Tibial artery (tissue), 4 donors: Measurements from ENCODE around the gene CLEC7A.

ENCODE experiments used
- DNase-seq, 2 donors: peaks; one replicate each; pipeline ENCODE4 v3.0.0-alpha.2; 2019
- H3K27ac ChIP-seq, 2 donors: fragments of 200-600 bp; sonication (generic) in 1 of 2; 1 replicate in 1 of 2; 2 replicates in 1 of 2; pipeline ENCODE4 v1.5.1; 2018 to 2019; ENCODE audit warnings: mild to moderate bottlenecking in 1 of 2
- H3K27me3 ChIP-seq, 2 donors: fragments of 200-600 bp; sonication (generic) in 1 of 2; one replicate each; pipeline versions ENCODE4 v1.5.1 to v1.6.0; 2016 to 2019
- H3K36me3 ChIP-seq, 3 donors: fragments of 200-600 bp; sonication (generic) in 2 of 3; one replicate each; pipeline ENCODE4 v1.5.1; 2016 to 2019; ENCODE audit warnings: mild to moderate bottlenecking in 2 of 3
- H3K4me1 ChIP-seq, 4 donors: fragments of 200-600 bp; sonication (generic) in 2 of 4; 1 replicate in 3 of 4; 2 replicates in 1 of 4; pipeline ENCODE4 v1.5.1; 2016 to 2019
- H3K4me3 ChIP-seq, 2 donors: fragments of 200-600 bp; sonication (generic) in 1 of 2; 1 replicate in 1 of 2; 2 replicates in 1 of 2; pipeline ENCODE4 v1.5.1; 2018 to 2019; ENCODE audit warnings: mild to moderate bottlenecking in 2 of 2
- H3K9me3 ChIP-seq, 3 donors: fragments of 200-600 bp; sonication (generic) in 1 of 3; one replicate each; pipeline ENCODE4 v1.5.1; 2016 to 2019
- CTCF ChIP-seq, 2 experiments: fragments of 200-600 bp in 1 of 2; fragments of 450-650 bp in 1 of 2; IDR thresholded peaks; one replicate each; pipeline ENCODE4 v1.5.1; 2017 to 2019; ENCODE audit warnings: antibody characterized with exemption in 2 of 2, mild to moderate bottlenecking in 1 of 2, moderate library complexity in 1 of 2
- intact Hi-C: fragments of 100-400 bp; cut with DNase I; formaldehyde crosslinking; loops from one replicate; pipeline ENCODE4 v1.15.0; 2023; ENCODE audit warnings: low total_unique reads

The CLEC7A gene

GRCh38 chr12:10082117-10082874, 47.7 kb downstream of the CLEC7A start:
- no peak overlapping the region for H3K4me3 ChIP-seq
- TF ChIP-seq CTCF (IDR thresholded peaks at IDR 0.05): no peak
- H3K4me1 ChIP-seq: no peaks in the 10 kb centered on the region
- H3K36me3 ChIP-seq: no peaks in the 10 kb centered on the region
- no peaks in the 10 kb centered on the region for H3K9me3 ChIP-seq
- H3K27ac ChIP-seq: no peak overlapping the region
- DNase-seq: no peak
- no peaks in the 10 kb centered on the region for H3K27me3 ChIP-seq
- intact Hi-C loops: no loop called here

DNA sequence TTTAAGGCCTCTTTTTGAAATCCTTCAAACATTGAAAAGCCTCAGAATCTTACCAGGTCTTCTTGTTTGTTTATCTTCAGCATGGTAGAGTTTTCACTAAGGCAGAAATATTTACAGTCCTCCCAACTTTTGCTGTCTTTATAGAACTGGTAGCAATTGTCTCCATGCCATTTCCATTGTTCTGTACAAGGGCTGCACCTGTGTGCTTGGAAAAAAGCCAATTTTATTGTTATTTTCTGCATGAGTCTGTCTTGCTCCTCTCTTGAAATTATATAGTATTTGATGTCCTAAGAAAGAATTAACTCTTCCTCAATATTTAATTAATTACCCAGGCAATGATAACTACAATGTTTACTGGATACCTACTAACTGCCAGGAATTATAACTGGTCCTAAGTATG, 54.5 kb downstream of the CLEC7A start:
- Histone ChIP-seq H3K4me1 (no peaks in the 10 kb centered on the region), H3K4me3 (no peak overlapping the region), H3K9me3 (no peaks in the 10 kb centered on the region), H3K27me3 (no peaks in the 10 kb centered on the region), H3K36me3 (no peaks in the 10 kb centered on the region), H3K27ac (no peak overlapping the region)
- TF ChIP-seq CTCF (IDR thresholded peaks at IDR 0.05): no peak
- no peak for DNase-seq
- intact Hi-C loops: no loop called here

DNA sequence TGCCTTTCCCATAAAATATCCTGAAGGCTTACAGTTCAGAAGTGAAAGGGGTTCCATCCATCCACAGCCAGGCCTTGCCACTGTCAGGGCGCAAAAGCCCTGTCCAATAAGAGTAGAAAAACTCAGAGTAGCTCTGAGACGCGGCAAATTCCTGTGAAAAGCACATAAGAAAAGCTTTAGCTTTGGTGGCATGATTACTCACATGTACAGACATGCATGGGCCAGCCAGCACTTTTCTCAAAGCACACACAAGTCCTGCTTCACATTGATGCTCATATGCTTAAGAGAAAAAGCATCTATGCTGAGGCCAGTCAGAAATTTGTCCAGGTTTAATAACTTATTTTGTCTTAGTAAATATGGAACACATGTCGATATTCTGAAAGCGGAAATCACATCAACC, 56.7 kb downstream of the CLEC7A start:
- Histone ChIP-seq H3K27me3 (no peaks in the 10 kb centered on the region), H3K36me3 (no peaks in the 10 kb centered on the region), H3K4me1 (no peaks in the 10 kb centered on the region), H3K4me3 (no peak overlapping the region), H3K27ac (no peak overlapping the region), H3K9me3 (no peaks in the 10 kb centered on the region)
- no peak for DNase-seq
- no peak for TF ChIP-seq CTCF (IDR thresholded peaks at IDR 0.05)
- intact Hi-C loops: no loop called here

DNA sequence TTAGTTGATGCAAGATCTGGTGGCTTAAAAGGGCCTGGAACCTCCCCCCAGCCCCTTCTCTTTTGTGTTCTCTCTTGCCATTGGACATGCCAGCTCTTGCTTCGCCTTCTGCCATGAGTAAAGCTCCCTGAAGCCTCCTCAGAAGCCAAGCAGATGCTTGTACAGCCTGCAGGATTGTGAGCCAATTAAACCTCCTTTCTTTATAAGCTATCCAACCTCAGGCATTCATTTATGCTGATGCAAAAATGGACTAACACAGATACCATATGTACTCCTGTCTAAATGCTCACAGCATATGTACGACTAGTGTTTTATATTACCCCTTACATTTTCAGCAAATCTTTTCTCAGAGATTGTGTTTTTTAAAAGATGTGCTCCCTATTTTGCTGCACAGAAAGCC, 57.9 kb downstream of the CLEC7A start:
- Histone ChIP-seq H3K4me1 (no peaks in the 10 kb centered on the region), H3K9me3 (no peaks in the 10 kb centered on the region), H3K4me3 (no peak overlapping the region), H3K36me3 (no peaks in the 10 kb centered on the region), H3K27ac (no peak overlapping the region), H3K27me3 (no peaks in the 10 kb centered on the region)
- intact Hi-C loops: no loop called here
- DNase-seq: no peak
- TF ChIP-seq CTCF (IDR thresholded peaks at IDR 0.05): no peak

DNA sequence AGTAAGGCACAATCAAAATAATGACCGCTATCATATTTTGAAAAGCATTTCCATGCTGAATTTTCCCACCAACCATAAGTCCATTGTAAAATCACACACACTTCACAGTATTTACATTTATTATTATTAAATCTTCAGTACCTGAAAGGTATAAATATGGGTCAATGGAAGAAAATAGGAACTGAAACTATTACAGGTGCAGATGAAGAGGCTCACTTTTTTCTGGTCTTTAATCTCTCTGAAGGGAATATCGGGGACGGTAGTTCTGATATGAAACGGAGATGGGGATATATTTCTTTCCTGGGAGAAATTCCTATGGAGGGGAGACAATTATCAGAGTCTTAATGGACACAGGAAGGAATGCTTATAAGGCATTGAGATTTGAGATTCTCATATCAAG, 59.6 kb downstream of the CLEC7A start:
- Histone ChIP-seq H3K9me3 (no peaks in the 10 kb centered on the region), H3K27ac (no peak overlapping the region), H3K4me3 (no peak overlapping the region), H3K4me1 (no peaks in the 10 kb centered on the region), H3K36me3 (no peaks in the 10 kb centered on the region), H3K27me3 (no peaks in the 10 kb centered on the region)
- no peak for TF ChIP-seq CTCF (IDR thresholded peaks at IDR 0.05)
- no peak for DNase-seq
- intact Hi-C loops: no loop called here

- Histone ChIP-seq H3K36me3 (no peaks in the 10 kb centered on the region), H3K4me1 (no peaks in the 10 kb centered on the region), H3K9me3 (no peaks in the 10 kb centered on the region), H3K27me3 (no peaks in the 10 kb centered on the region), H3K27ac (no peak overlapping the region), H3K4me3 (no peak overlapping the region)
- no peak for DNase-seq
- intact Hi-C loops: no loop called here
- no peak for TF ChIP-seq CTCF (IDR thresholded peaks at IDR 0.05)
Measured at GRCh38 chr12:10069976-10070375, 60.0 kb downstream of the CLEC7A start.
